ENCODE measurements around the gene THAP2.

- TF ChIP-seq EZH2 (IDR thresholded peaks at IDR 0.05; ENCODE audit: borderline replicate concordance, low read length) (no peak), CTCF (conservative IDR thresholded peaks at IDR 0.05 in 1 of 2, IDR thresholded peaks at IDR 0.05 in 1 of 2; ENCODE audit: extremely low read depth in 1 of 2, insufficient read depth in 1 of 2, low read depth in 1 of 2, low read length in 2 of 2) (no peak)
Measured at GRCh38 chr12:71671816-71672215, 7.7 kb downstream of the THAP2 start.
